ENCODE results near the gene EFS. TPM values are rescaled to one million over a fixed set of nuclear protein-coding genes. Genes with fewer than 3 reads are reported as not detected.

The EFS gene
- total RNA-seq, 1 donor from 2014 or later, result 69.6 TPM

DNA sequence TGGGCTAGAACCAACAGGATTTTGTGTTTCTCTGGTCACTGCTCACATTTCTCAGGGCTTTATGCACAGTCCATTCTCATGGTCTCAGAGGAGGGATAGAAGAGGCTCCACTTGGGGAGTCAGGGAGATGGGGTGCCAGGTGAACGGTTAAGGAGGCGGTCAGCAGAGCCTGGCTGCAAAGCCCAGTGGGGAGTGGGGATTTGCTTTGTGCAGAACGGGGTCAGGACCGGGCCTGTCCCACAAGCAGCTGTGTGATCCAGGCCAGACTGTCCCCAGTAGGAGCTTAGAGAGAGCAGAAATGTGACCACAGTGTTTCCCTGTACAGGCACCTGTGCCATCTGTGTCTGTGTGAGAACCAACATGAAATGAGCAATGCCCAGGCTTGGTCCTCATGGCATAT, 16.0 kb upstream of the EFS start:
- Mint-ChIP-seq H3K9me3 (ENCODE audit: low read depth) (no peaks in the 10 kb centered on the region), H3K36me3 (ENCODE audit: insufficient read depth) (no peaks in the 10 kb centered on the region), H3K27ac (no peak overlapping the region), H3K4me1 (ENCODE audit: low read depth) (peaks cover 1% of the 10 kb centered on the region), H3K4me3 (ENCODE audit: low read depth) (no peak overlapping the region), H3K27me3 (peaks cover 59% of the 10 kb centered on the region)
- no peak for TF ChIP-seq CTCF (IDR thresholded peaks at IDR 0.05; ENCODE audit: unreplicated experiment)
- no peak for DNase-seq (ENCODE audit: low spot score, unreplicated experiment)

DNA sequence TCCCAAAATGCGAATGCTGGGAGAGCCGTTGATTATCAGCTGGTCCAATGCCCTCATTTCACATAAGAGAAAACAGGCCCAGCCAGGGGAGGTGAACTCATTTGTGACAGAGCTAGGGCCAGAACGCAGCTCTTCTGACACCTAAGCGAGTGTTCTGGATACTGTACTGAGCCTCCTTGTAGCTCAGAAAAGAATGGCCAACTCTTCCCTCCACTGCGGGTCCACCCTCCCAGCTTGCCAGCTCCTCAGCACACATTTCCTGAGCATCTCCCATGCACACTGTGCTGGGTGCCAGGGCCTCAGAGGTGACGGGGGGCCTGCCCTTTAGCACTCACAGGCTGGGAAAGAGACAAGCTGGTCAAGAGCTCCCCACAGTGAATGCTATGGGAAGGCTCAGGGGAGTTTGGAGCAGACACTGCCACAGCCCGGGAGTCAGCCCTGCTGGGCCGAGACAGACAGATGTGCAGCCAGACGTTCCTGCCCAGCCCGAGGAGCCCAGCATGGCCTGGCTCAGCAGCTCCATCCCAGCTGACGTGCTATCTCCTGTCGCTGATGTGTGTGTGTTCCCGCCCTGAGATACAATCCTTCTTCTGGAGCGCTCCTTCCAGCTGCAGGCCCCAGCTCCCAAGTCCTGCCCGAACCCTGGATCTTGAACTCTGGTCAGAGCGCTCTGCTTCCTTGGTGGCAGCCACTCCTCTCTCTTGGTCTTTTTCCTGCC, 15.4 kb upstream of the EFS start:
- Mint-ChIP-seq H3K9me3 (ENCODE audit: low read depth) (no peaks in the 10 kb centered on the region), H3K27me3 (peaks cover 57% of the 10 kb centered on the region), H3K27ac (no peak overlapping the region), H3K36me3 (ENCODE audit: insufficient read depth) (no peaks in the 10 kb centered on the region), H3K4me3 (ENCODE audit: low read depth) (no peak overlapping the region), H3K4me1 (ENCODE audit: low read depth) (no peaks in the 10 kb centered on the region)
- no peak for DNase-seq (ENCODE audit: low spot score, unreplicated experiment)
- TF ChIP-seq CTCF (IDR thresholded peaks at IDR 0.05; ENCODE audit: unreplicated experiment), result no peak

- peak; percentile 65 for DNase-seq (ENCODE audit: low spot score, unreplicated experiment)
- no peaks in the 10 kb centered on the region for H3K4me1 Mint-ChIP-seq (ENCODE audit: low read depth)
- no peaks in the 10 kb centered on the region for H3K36me3 Mint-ChIP-seq (ENCODE audit: insufficient read depth)
- TF ChIP-seq CTCF (IDR thresholded peaks at IDR 0.05; ENCODE audit: unreplicated experiment), result peak; percentile 92
- no peak overlapping the region for H3K27ac Mint-ChIP-seq
- peaks cover 50% of the 10 kb centered on the region for H3K27me3 Mint-ChIP-seq
- no peak overlapping the region for H3K4me3 Mint-ChIP-seq (ENCODE audit: low read depth)
- no peaks in the 10 kb centered on the region for H3K9me3 Mint-ChIP-seq (ENCODE audit: low read depth)
Observed at GRCh38 chr14:23379366-23380196, 14.6 kb upstream of the EFS start.

DNA sequence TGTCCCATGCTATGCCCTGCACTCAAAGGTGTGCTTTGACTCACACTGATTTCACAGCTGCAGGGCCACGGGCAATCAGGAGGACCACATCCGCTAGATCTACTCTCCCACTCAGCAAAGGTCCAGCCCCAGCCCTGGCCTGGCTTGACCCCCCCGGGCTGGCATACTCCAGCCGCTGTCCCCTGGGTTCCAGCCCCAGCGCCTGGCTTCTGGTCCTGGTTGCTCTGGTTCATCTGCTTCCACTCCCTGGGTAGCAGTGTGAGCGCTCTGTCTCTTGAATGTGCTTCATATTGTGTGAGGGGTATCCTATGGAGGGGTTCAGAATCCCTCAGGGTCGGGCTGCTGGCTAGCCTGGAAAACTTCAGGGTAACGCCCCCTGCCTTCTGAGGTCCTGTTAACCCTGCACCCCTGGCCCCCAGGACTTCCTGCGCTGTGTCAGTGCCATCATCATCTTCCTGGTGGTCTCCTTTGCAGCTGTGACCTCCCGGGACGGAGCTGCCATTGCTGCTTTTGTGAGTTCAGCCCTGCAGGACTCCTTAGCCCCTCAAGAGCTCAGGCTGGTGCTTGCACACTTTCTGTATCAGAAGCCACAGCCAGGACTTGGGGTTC, 13.7 kb upstream of the EFS start:
- H3K4me1 Mint-ChIP-seq (ENCODE audit: low read depth), result no peaks in the 10 kb centered on the region
- H3K36me3 Mint-ChIP-seq (ENCODE audit: insufficient read depth), result no peaks in the 10 kb centered on the region
- H3K27ac Mint-ChIP-seq, result no peak overlapping the region
- H3K4me3 Mint-ChIP-seq (ENCODE audit: low read depth), result no peak overlapping the region
- peaks cover 46% of the 10 kb centered on the region for H3K27me3 Mint-ChIP-seq
- no peak for DNase-seq (ENCODE audit: low spot score, unreplicated experiment)
- no peak for TF ChIP-seq CTCF (IDR thresholded peaks at IDR 0.05; ENCODE audit: unreplicated experiment)
- H3K9me3 Mint-ChIP-seq (ENCODE audit: low read depth), result no peaks in the 10 kb centered on the region
